Parathyroid adenoma (tissue), 2 donors: ENCODE data around the gene MLLT3.

Experiments used
- H2AFZ ChIP-seq: fragments of 300-600 bp; sonication (generic); one replicate; pipeline ENCODE4 v1.7.0; 2017; ENCODE audit warnings: antibody characterized with exemption, mild to moderate bottlenecking
- H3K27ac ChIP-seq: fragments of 300-600 bp; sonication (generic); one replicate; pipeline ENCODE4 v1.7.0; 2017
- H3K27me3 ChIP-seq: fragments of 300-600 bp; sonication (generic); one replicate; pipeline ENCODE4 v1.7.0; 2017; ENCODE audit warnings: low read length; ENCODE audit not compliant: control insufficient read depth, insufficient read depth
- H3K36me3 ChIP-seq: fragments of 300-600 bp; sonication (generic); one replicate; pipeline ENCODE4 v1.7.0; 2017; ENCODE audit warnings: low read length; ENCODE audit not compliant: control insufficient read depth, insufficient read depth
- H3K4me1 ChIP-seq: fragments of 300-600 bp; sonication (generic); one replicate; pipeline ENCODE4 v1.7.0; 2017; ENCODE audit warnings: control low read depth
- H3K4me2 ChIP-seq: fragments of 300-600 bp; sonication (generic); one replicate; pipeline ENCODE4 v1.7.0; 2017; ENCODE audit warnings: low read length
- H3K4me3 ChIP-seq: fragments of 300-600 bp; sonication (generic); one replicate; pipeline ENCODE4 v1.7.0; 2017; ENCODE audit warnings: low read depth, low read length
- H3K79me2 ChIP-seq: fragments of 300-600 bp; sonication (generic); one replicate; pipeline ENCODE4 v1.7.0; 2017; ENCODE audit warnings: control low read depth
- H3K9ac ChIP-seq: fragments of 300-600 bp; sonication (generic); one replicate; pipeline ENCODE4 v1.7.0; 2017; ENCODE audit warnings: mild to moderate bottlenecking
- H3K9me3 ChIP-seq: fragments of 300-600 bp; sonication (generic); one replicate; pipeline ENCODE4 v1.7.0; 2017; ENCODE audit warnings: low read length; ENCODE audit not compliant: control insufficient read depth
- TF ChIP-seq, protein P1 (sequence below): fragments of 300-600 bp; sonication (generic); IDR thresholded peaks from one replicate; pipeline ENCODE4 v1.7.0; 2017; ENCODE audit warnings: antibody characterized with exemption, mild to moderate bottlenecking
- donor health status: primary hyperparathyroidism.

MLLT3 gene

DNA sequence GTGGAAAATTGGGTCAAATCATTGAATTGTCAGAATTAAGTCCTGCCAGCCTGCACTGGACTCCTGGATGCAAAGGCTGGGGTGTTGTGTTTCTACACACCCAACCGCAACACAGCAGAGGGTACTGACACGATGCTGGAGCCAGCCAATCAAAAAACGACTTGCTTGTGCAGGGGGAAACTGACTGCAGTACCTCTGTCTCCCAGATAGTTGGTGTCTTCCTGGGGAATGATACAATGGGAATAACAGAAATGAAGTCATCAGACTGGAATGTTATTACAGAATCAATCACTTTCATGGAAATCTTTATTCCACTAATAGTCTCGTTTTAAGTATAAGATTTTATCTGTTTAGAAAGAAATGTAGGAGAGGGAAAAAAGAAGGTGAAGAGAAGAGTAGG lies 330.3 kb downstream of the MLLT3 start:
- no peaks in the 10 kb centered on the region for H3K9me3 ChIP-seq
- H3K4me2 ChIP-seq: no peak overlapping the region
- H3K4me1 ChIP-seq: no peaks in the 10 kb centered on the region
- H3K9ac ChIP-seq: no peak overlapping the region
- H3K4me3 ChIP-seq: no peak overlapping the region
- no peaks in the 10 kb centered on the region for H3K79me2 ChIP-seq
- H3K27me3 ChIP-seq: no peaks in the 10 kb centered on the region
- H3K27ac ChIP-seq: no peak overlapping the region
- no peak overlapping the region for H2AFZ ChIP-seq
- TF ChIP-seq, protein P1, sequence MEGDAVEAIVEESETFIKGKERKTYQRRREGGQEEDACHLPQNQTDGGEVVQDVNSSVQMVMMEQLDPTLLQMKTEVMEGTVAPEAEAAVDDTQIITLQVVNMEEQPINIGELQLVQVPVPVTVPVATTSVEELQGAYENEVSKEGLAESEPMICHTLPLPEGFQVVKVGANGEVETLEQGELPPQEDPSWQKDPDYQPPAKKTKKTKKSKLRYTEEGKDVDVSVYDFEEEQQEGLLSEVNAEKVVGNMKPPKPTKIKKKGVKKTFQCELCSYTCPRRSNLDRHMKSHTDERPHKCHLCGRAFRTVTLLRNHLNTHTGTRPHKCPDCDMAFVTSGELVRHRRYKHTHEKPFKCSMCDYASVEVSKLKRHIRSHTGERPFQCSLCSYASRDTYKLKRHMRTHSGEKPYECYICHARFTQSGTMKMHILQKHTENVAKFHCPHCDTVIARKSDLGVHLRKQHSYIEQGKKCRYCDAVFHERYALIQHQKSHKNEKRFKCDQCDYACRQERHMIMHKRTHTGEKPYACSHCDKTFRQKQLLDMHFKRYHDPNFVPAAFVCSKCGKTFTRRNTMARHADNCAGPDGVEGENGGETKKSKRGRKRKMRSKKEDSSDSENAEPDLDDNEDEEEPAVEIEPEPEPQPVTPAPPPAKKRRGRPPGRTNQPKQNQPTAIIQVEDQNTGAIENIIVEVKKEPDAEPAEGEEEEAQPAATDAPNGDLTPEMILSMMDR: no peak
- no peaks in the 10 kb centered on the region for H3K36me3 ChIP-seq
